GM11168 (cell line): ENCODE data around the gene NKD2.
"Not testable (repeated sequence)": the region's sequence is repeated elsewhere in the genome, so short reads cannot be mapped to it uniquely, and the experiment has no call there.

ENCODE experiments used
- in situ Hi-C: fragments of 300-500 bp; cut with MboI; formaldehyde crosslinking; loops from one replicate; pipeline ENCODE4 v1.12.0; 2022; ENCODE audit warnings: low sequenced_read_pairs; ENCODE audit not compliant: unreplicated experiment

Gene NKD2

GRCh38 chr5:999032-999501 is 9.5 kb upstream of the NKD2 start:
- in situ Hi-C loops, result loop anchor here (5.0 kb wide), 1 partner anchor 58 kb away; no protein-coding TSS in a partner anchor

- in situ Hi-C loops, result loop anchor here (5.0 kb wide), 1 partner anchor 58 kb away; no protein-coding TSS in a partner anchor
These were observed 8.9 kb upstream of the NKD2 start for GRCh38 chr5:999724-1000123.

GRCh38 chr5:1000329-1000728 is 8.3 kb upstream of the NKD2 start:
- in situ Hi-C loops, result no loop called here

- in situ Hi-C loops, result not testable (repeated sequence)
These were observed 7.8 kb upstream of the NKD2 start for GRCh38 chr5:1000831-1001230.

- in situ Hi-C loops, result no loop called here
These were observed 7.0 kb upstream of the NKD2 start for GRCh38 chr5:1001406-1002270.

- in situ Hi-C loops, result no loop called here
These were observed 6.4 kb upstream of the NKD2 start for GRCh38 chr5:1002271-1002546.

- in situ Hi-C loops, result no loop called here
These were observed 5.8 kb upstream of the NKD2 start for GRCh38 chr5:1002836-1003235.

- in situ Hi-C loops, result no loop called here
These were observed 5.2 kb upstream of the NKD2 start for GRCh38 chr5:1003296-1003937.

- in situ Hi-C loops, result no loop called here
These were observed 3.9 kb upstream of the NKD2 start for GRCh38 chr5:1004461-1005248.

- in situ Hi-C loops, result no loop called here
These were observed 3.3 kb upstream of the NKD2 start for GRCh38 chr5:1005249-1005851.

- in situ Hi-C loops, result no loop called here
These were observed 2.5 kb upstream of the NKD2 start for GRCh38 chr5:1005904-1006655.

- in situ Hi-C loops, result no loop called here
These were observed 1.9 kb upstream of the NKD2 start for GRCh38 chr5:1006656-1007071.

GRCh38 chr5:1007221-1007680 is 1.4 kb upstream of the NKD2 start:
- in situ Hi-C loops, result no loop called here

GRCh38 chr5:1007681-1008450 is 736 bp upstream of the NKD2 start:
- in situ Hi-C loops, result no loop called here

GRCh38 chr5:1009359-1010180 is 968 bp downstream of the NKD2 start:
- in situ Hi-C loops, result no loop called here

GRCh38 chr5:1010181-1010510 is 1.5 kb downstream of the NKD2 start:
- in situ Hi-C loops, result no loop called here

GRCh38 chr5:1010641-1011046 is 2.0 kb downstream of the NKD2 start:
- in situ Hi-C loops, result no loop called here

GRCh38 chr5:1011226-1011631 is 2.6 kb downstream of the NKD2 start:
- in situ Hi-C loops, result no loop called here
